ENCODE measurements around the gene CA10. TPM values are rescaled to one million over a fixed set of nuclear protein-coding genes. Genes with fewer than 3 reads are reported as not detected.

CA10 gene
- total RNA-seq, 1 donor from 2014 or later, result 2.2 TPM

- H3K27ac Mint-ChIP-seq, result no peak overlapping the region
- TF ChIP-seq CTCF (conservative IDR thresholded peaks at IDR 0.05), result no peak
- H3K27me3 Mint-ChIP-seq, result peaks cover 10% of the 10 kb centered on the region
Measured at GRCh38 chr17:51795401-51795800, 363.1 kb downstream of the CA10 start.

GRCh38 chr17:51794466-51794865, 364.0 kb downstream of the CA10 start:
- H3K36me3 Mint-ChIP-seq, result no peaks in the 10 kb centered on the region
- H3K9me3 Mint-ChIP-seq, result no peaks in the 10 kb centered on the region
- no peak overlapping the region for H3K4me3 Mint-ChIP-seq

More at GRCh38 chr17:51795401-51795800, 363.1 kb downstream of the CA10 start:
- no peak for DNase-seq (ENCODE audit: extremely low spot score, unreplicated experiment)
- Mint-ChIP-seq H3K4me3 (no peak overlapping the region), H3K4me1 (ENCODE audit: unreplicated experiment) (no peaks in the 10 kb centered on the region), H3K9me3 (no peaks in the 10 kb centered on the region), H3K36me3 (no peaks in the 10 kb centered on the region)

GRCh38 chr17:51793686-51794085, 364.8 kb downstream of the CA10 start:
- Mint-ChIP-seq H3K9me3 (no peaks in the 10 kb centered on the region), H3K27me3 (no peaks in the 10 kb centered on the region), H3K27ac (no peak overlapping the region), H3K4me1 (ENCODE audit: unreplicated experiment) (no peaks in the 10 kb centered on the region), H3K36me3 (no peaks in the 10 kb centered on the region), H3K4me3 (no peak overlapping the region)
- no peak for TF ChIP-seq CTCF (conservative IDR thresholded peaks at IDR 0.05)
- no peak for DNase-seq (ENCODE audit: extremely low spot score, unreplicated experiment)

More at GRCh38 chr17:51794466-51794865, 364.0 kb downstream of the CA10 start:
- no peaks in the 10 kb centered on the region for H3K4me1 Mint-ChIP-seq (ENCODE audit: unreplicated experiment)
- DNase-seq (ENCODE audit: extremely low spot score, unreplicated experiment), result no peak
- no peak for TF ChIP-seq CTCF (conservative IDR thresholded peaks at IDR 0.05)
- no peak overlapping the region for H3K27ac Mint-ChIP-seq
- peaks cover 3% of the 10 kb centered on the region for H3K27me3 Mint-ChIP-seq

GRCh38 chr17:51778842-51779241, 379.7 kb downstream of the CA10 start:
- Mint-ChIP-seq H3K4me3 (no peak overlapping the region), H3K9me3 (no peaks in the 10 kb centered on the region), H3K27me3 (peaks cover 27% of the 10 kb centered on the region), H3K27ac (no peak overlapping the region), H3K36me3 (no peaks in the 10 kb centered on the region), H3K4me1 (ENCODE audit: unreplicated experiment) (no peaks in the 10 kb centered on the region)
- DNase-seq (ENCODE audit: extremely low spot score, unreplicated experiment), result no peak
- TF ChIP-seq CTCF (conservative IDR thresholded peaks at IDR 0.05), result no peak

- Mint-ChIP-seq H3K36me3 (peaks cover 3% of the 10 kb centered on the region), H3K4me3 (peak overlapping the region; percentile 40), H3K9me3 (peaks cover 4% of the 10 kb centered on the region), H3K27me3 (peaks cover 4% of the 10 kb centered on the region), H3K27ac (peak overlapping the region; percentile 90), H3K4me1 (ENCODE audit: unreplicated experiment) (peaks cover 4% of the 10 kb centered on the region)
- no peak for DNase-seq (ENCODE audit: extremely low spot score, unreplicated experiment)
- TF ChIP-seq CTCF (conservative IDR thresholded peaks at IDR 0.05), result no peak
Measured at GRCh38 chr17:51770027-51770759, 388.3 kb downstream of the CA10 start.

Measured in type B pancreatic cell (in vitro differentiated cells).